ES-I3 (cell line): ENCODE results near the gene CLCN7.

ENCODE experiments used
- H3K36me3 ChIP-seq: 2 replicates; pipeline ENCODE4 v1.6.1; 2013; ENCODE audit warnings: mild to moderate bottlenecking, low read length, control low read depth, moderate library complexity; ENCODE audit not compliant: insufficient read depth
- H3K4me1 ChIP-seq: 2 replicates; pipeline ENCODE4 v1.6.1; 2013; ENCODE audit warnings: mild to moderate bottlenecking, control low read depth, low read length; ENCODE audit not compliant: insufficient read depth
- H3K9ac ChIP-seq: 2 replicates; pipeline ENCODE4 v1.6.1; 2013; ENCODE audit warnings: low read depth, mild to moderate bottlenecking, low read length, moderate library complexity
- H3K9me3 ChIP-seq: 2 replicates; pipeline ENCODE4 v1.6.1; 2013; ENCODE audit warnings: mild to moderate bottlenecking, low read length, moderate library complexity; ENCODE audit not compliant: control insufficient read depth, insufficient read depth

Gene CLCN7

DNA sequence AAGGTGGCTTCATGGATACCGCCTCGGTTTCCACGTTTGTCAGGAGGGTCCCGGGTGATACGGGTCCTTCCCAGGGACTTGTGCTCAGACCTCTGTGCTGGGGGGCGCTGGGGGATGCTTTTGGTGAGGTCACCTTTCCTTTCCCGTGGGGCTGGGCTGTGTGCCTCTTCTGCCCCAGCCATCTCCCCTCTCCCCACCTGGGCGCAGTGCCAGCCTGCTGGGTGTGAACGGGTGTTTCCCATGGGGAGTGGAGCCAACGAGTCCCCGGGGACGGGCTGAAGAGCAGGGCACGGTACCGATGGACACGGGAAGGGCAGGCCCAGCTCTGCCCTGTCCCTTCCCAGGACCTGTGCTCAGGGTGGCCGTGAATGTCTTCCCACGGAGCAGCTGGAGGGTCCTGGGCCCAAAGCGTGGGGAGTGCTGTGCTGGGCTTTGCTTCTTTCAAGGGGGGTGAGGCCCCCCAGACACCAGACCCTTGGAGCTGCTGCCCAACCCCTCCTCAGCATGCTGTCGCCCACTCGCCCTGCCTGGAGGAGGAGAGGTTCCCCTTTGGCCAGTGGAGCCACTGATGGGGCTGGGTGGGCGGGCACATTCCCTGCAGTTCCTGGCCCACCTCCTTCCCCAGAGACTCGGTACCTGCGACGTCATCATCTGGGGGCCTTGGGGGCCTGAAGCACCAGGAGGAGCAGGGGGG lies 33.8 kb upstream of the CLCN7 start:
- no peaks in the 10 kb centered on the region; the same call in 1 of the 2 replicates for H3K36me3 ChIP-seq
- no peak overlapping the region for H3K9ac ChIP-seq
- no peaks in the 10 kb centered on the region for H3K4me1 ChIP-seq
- no peaks in the 10 kb centered on the region for H3K9me3 ChIP-seq

DNA sequence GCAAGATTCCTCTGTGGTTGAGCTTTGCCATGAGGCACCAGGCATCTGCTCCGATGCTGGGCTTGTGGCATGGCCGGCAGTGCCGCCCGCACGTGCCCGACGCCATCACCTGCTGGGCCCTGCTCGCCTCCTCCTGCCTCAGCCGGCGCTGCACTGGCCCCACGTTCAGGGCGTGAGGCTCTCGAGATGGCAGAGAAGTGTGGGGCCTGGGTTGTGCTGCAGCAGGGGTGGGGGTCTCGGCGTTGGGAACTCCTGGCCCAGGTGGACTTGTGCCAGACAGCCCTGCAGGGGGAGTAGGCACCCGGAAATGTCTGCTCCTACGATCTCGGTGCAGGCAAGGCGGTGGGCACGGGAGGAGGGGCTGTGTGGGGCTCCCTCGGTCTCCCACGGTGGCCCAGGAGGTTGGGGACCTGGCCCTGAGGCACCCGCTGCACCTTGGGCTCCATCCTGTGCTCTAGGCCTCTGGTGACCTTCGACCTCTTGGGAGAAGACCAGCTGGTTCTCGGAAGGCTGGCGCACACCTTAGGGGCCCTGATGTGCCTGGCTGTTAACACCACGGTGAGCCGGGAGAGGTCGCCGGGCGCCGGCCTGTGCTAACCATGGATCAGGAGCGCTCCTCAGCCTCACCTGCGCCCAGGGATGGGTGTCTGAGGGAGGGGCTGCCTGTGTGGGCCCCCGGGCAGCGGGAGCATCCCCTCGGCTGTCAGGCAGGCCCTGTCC lies 31.8 kb upstream of the CLCN7 start:
- no peaks in the 10 kb centered on the region for H3K9me3 ChIP-seq
- H3K36me3 ChIP-seq: peaks cover 3% of the 10 kb centered on the region; the same call in 1 of the 2 replicates
- H3K9ac ChIP-seq: no peak overlapping the region
- no peaks in the 10 kb centered on the region for H3K4me1 ChIP-seq

GRCh38 chr16:1505912-1506311 lies 31.1 kb upstream of the CLCN7 start:
- H3K36me3 ChIP-seq: peaks cover 3% of the 10 kb centered on the region; the same call in 1 of the 2 replicates
- H3K4me1 ChIP-seq: no peaks in the 10 kb centered on the region
- H3K9ac ChIP-seq: no peak overlapping the region
- H3K9me3 ChIP-seq: no peaks in the 10 kb centered on the region

DNA sequence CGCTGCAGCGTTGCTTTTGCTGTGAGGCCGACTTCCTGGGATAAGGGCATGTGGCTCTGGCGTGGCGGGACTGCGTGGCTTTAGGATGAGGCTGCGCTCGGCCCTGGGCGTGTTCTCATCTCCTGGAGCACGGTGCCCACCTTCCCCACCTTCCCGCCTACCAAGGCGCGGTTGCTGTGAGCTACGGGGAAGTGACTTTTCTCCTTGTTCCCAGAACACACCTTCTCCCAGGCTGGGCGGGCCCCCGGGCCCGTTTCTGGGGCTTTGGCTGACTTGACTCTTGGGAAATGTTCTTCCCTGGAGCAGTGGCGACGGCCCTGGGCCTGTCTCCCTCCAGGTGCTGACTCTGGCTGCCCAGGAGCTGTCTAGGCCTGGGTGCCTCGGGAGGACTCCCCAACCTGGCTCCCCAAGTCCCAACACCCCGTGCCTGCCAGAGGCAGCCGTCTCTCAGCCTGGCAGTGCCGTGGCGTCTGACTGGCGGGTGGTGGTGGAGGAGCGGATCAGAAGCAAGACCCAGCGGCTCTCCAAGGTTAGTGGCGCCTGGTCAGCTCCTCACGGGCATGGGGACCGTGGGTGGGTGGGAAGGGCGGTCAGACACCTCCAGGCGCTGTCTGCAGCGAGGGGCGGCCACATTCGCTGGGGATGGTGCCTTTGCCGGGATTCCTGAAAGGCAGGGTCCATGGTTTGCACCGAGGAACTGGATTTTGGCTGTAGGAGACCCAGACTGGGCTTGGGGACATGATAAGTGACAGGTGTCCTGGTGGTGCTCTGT lies 30.4 kb upstream of the CLCN7 start:
- no peaks in the 10 kb centered on the region for H3K9me3 ChIP-seq
- H3K9ac ChIP-seq: no peak overlapping the region
- H3K36me3 ChIP-seq: peaks cover 3% of the 10 kb centered on the region; the same call in 1 of the 2 replicates
- no peaks in the 10 kb centered on the region for H3K4me1 ChIP-seq

- Histone ChIP-seq H3K4me1 (no peaks in the 10 kb centered on the region), H3K9ac (no peak overlapping the region), H3K9me3 (no peaks in the 10 kb centered on the region), H3K36me3 (peaks cover 3% of the 10 kb centered on the region; the same call in 1 of the 2 replicates)
Measured at GRCh38 chr16:1503110-1503955, 28.5 kb upstream of the CLCN7 start.

DNA sequence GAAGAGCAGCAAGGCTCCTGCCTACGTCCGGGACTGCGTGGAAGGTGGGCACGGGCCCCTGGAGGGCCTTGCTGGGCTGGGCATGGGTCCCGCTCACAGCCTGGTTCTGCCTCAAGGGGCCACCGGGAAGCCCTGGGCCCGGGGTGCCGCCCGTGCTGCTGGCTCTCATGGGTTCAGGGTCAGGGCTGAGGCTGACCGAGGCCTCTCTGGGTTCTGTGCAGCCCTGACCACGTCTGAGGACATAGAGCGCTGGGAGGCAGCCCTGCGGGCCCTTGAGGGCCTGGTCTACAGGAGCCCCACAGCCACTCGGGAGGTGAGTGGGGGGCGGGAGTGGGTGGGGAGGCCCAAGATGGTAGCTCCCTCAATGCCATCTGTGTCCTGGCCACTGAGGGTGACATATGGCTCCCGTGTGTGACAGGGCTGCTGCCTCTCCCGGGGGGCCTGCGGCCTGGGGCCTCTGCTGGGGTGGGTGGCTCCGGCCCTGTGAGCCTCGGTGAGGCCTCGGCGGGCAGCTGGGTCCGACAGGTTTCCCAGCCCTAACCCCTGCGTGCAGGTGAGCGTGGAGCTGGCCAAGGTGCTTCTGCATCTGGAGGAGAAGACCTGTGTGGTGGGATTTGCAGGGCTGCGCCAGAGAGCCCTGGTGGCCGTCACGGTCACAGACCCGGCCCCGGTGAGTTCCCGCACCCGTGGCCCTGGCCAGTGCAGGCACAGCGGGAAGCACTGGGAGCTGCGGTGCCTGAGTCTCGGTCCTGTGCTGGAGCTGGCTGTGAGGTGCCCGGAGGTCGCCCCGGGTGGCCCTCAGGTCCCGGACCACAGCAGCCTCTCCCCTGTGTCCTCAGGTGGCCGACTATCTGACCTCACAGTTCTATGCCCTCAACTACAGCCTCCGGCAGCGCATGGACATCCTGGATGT lies 27.5 kb upstream of the CLCN7 start:
- H3K9ac ChIP-seq: no peak overlapping the region
- H3K36me3 ChIP-seq: peaks cover 3% of the 10 kb centered on the region; the same call in 1 of the 2 replicates
- no peaks in the 10 kb centered on the region for H3K9me3 ChIP-seq
- no peaks in the 10 kb centered on the region for H3K4me1 ChIP-seq

- peaks cover 3% of the 10 kb centered on the region; the same call in 1 of the 2 replicates for H3K36me3 ChIP-seq
- no peaks in the 10 kb centered on the region for H3K9me3 ChIP-seq
- H3K9ac ChIP-seq: no peak overlapping the region
- no peaks in the 10 kb centered on the region for H3K4me1 ChIP-seq
Measured at GRCh38 chr16:1501630-1502029, 26.8 kb upstream of the CLCN7 start.

GRCh38 chr16:1500465-1501150 lies 25.8 kb upstream of the CLCN7 start:
- Histone ChIP-seq H3K9me3 (no peaks in the 10 kb centered on the region), H3K4me1 (no peaks in the 10 kb centered on the region), H3K9ac (no peak overlapping the region), H3K36me3 (peaks cover 3% of the 10 kb centered on the region; the same call in 1 of the 2 replicates)

- H3K9ac ChIP-seq: no peak overlapping the region
- no peaks in the 10 kb centered on the region for H3K4me1 ChIP-seq
- H3K9me3 ChIP-seq: no peaks in the 10 kb centered on the region
- peaks cover 3% of the 10 kb centered on the region; the same call in 1 of the 2 replicates for H3K36me3 ChIP-seq
Measured at GRCh38 chr16:1499756-1500464, 25.1 kb upstream of the CLCN7 start.

DNA sequence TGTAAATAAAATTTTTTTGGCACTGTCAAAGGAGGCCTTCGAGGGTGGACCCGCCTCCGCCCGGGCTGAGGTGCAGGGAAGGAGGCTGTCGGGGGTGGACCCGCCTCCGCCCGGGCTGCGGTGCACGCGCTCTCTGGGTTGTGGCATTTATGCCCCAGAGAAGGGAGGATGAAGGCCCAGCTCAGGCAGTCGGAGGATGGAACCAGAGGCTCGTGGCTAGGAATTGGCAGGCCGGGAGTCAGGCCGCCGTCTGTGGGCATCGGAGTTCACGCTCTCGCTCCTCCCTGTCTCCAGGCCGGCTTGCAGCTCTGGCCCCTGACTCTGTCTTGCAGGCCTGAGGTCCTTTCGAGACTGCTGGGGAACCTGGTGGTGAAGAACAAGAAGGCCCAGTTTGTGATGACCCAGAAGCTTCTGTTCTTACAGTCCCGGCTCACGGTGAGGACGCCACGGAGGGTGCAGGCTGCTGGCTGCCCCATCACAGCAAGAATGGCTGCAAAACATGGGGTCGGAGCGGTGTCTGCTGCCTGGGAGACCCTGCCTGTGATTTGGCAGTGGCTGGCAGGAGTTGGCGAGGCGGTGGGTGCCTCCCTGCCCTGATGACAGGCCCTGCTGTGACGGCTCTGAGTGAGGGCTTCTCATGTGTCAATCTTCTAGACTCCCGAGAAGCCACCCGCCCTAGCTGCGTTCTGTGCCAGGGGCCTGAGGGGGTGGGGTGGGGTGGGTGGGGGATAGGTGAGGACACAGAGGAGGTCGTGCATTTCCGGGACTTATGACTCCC lies 24.3 kb upstream of the CLCN7 start:
- peaks cover 3% of the 10 kb centered on the region; the same call in 1 of the 2 replicates for H3K36me3 ChIP-seq
- H3K9me3 ChIP-seq: no peaks in the 10 kb centered on the region
- H3K9ac ChIP-seq: no peak overlapping the region
- no peaks in the 10 kb centered on the region for H3K4me1 ChIP-seq

DNA sequence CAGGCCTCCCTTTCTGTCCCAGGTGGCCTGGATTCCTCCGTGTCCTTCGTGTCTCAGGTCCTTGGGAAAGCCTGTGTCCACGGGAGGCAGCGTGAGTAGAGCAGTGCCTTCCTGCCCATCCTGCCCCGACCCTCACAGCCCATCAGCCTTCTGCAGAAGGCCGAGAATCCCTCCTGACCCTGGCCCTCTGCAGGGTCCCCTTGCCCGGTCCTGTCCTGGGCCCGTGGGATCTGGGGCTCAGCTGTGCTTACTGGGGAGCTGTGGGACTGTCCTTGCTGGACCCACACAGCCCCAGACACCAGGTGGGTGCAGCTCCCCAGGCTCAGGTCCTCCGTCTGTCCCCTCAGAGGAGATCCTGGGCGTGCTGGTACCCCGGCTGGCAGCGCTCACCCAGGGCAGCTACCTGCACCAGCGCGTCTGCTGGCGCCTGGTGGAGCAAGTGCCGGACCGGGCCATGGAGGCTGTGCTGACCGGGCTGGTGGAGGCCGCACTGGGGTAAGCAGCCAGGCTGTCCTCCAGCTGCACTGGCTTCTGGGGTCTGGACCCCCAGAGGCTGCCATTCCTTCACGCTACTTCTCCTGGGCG lies 22.3 kb upstream of the CLCN7 start:
- no peaks in the 10 kb centered on the region for H3K9me3 ChIP-seq
- no peaks in the 10 kb centered on the region; the same call in 1 of the 2 replicates for H3K36me3 ChIP-seq
- no peak overlapping the region for H3K9ac ChIP-seq
- H3K4me1 ChIP-seq: no peaks in the 10 kb centered on the region
